ENCODE measurements around the gene TTC7B.

Gene TTC7B

GRCh38 chr14:90648421-90648820 is 167.8 kb downstream of the TTC7B start:
- DNase-seq (ENCODE audit: low read depth) = no peak

GRCh38 chr14:90647473-90648005 is 168.7 kb downstream of the TTC7B start:
- no peak for DNase-seq (ENCODE audit: low read depth)

GRCh38 chr14:90645842-90646443 is 170.3 kb downstream of the TTC7B start:
- no peak for DNase-seq (ENCODE audit: low read depth)

GRCh38 chr14:90644882-90645281 is 171.3 kb downstream of the TTC7B start:
- no peak for DNase-seq (ENCODE audit: low read depth)

GRCh38 chr14:90643982-90644670 is 172.1 kb downstream of the TTC7B start:
- no peak for DNase-seq (ENCODE audit: low read depth)

GRCh38 chr14:90642244-90642717 is 173.9 kb downstream of the TTC7B start:
- DNase-seq (ENCODE audit: low read depth) = no peak

GRCh38 chr14:90641615-90642243 is 174.5 kb downstream of the TTC7B start:
- DNase-seq (ENCODE audit: low read depth) = no peak

GRCh38 chr14:90641168-90641567 is 175.1 kb downstream of the TTC7B start:
- no peak for DNase-seq (ENCODE audit: low read depth)

GRCh38 chr14:90639641-90640040 is 176.6 kb downstream of the TTC7B start:
- DNase-seq (ENCODE audit: low read depth) = no peak

- DNase-seq (ENCODE audit: low read depth) = no peak
Measured at GRCh38 chr14:90632871-90633270, 183.4 kb downstream of the TTC7B start.

- DNase-seq (ENCODE audit: low read depth) = no peak
Measured at GRCh38 chr14:90632451-90632850, 183.8 kb downstream of the TTC7B start.

GRCh38 chr14:90630171-90630806 is 185.9 kb downstream of the TTC7B start:
- no peak for DNase-seq (ENCODE audit: low read depth)

- DNase-seq (ENCODE audit: low read depth) = no peak
Measured at GRCh38 chr14:90629471-90629870, 186.8 kb downstream of the TTC7B start.

- DNase-seq (ENCODE audit: low read depth) = no peak
Measured at GRCh38 chr14:90628825-90629224, 187.4 kb downstream of the TTC7B start.

GRCh38 chr14:90627478-90627877 is 188.8 kb downstream of the TTC7B start:
- DNase-seq (ENCODE audit: low read depth) = no peak

GRCh38 chr14:90626550-90626949 is 189.7 kb downstream of the TTC7B start:
- no peak for DNase-seq (ENCODE audit: low read depth)

- no peak for DNase-seq (ENCODE audit: low read depth)
Measured at GRCh38 chr14:90625445-90625844, 190.8 kb downstream of the TTC7B start.

- DNase-seq (ENCODE audit: low read depth) = no peak
Measured at GRCh38 chr14:90624732-90625400, 191.4 kb downstream of the TTC7B start.

GRCh38 chr14:90624227-90624626 is 192.0 kb downstream of the TTC7B start:
- DNase-seq (ENCODE audit: low read depth) = no peak

GRCh38 chr14:90621201-90621600 is 195.0 kb downstream of the TTC7B start:
- no peak for DNase-seq (ENCODE audit: low read depth)

- DNase-seq (ENCODE audit: low read depth) = no peak
Measured at GRCh38 chr14:90620568-90621077, 195.6 kb downstream of the TTC7B start.

GRCh38 chr14:90619911-90620310 is 196.3 kb downstream of the TTC7B start:
- no peak for DNase-seq (ENCODE audit: low read depth)

Data from activated T-helper 1 cell treated with Interleukin-2 at 50 U/mL for 16 hours (primary cell).